Measurements from ENCODE around the gene SCPEP1. TPM values are rescaled to one million over a fixed set of nuclear protein-coding genes. Genes with fewer than 3 reads are reported as not detected.
A peak's percentile ranks its signal among the peaks of the same experiment; 100 is the strongest.

SCPEP1 gene
- total and polyA plus RNA-seq, 2 of the 13 experiments (the other 11 are each of a cell fraction or from before 2014, with no cell fraction given), result 24.3 to 27.3 TPM

GRCh38 chr17:56960596-56961538 lies 17.1 kb upstream of the SCPEP1 start, which contains the start of gene COIL (continued):
- TF ChIP-seq ZNF569 (CRISPR knock-in tag; IDR thresholded peaks at IDR 0.05; ENCODE audit: borderline replicate concordance) (peak; percentile 85; the same call in 1 of the 2 replicates), ZNF546 (CRISPR knock-in tag; conservative IDR thresholded peaks at IDR 0.05) (no peak; the same call in 1 of the 2 replicates), GABPA (IDR thresholded peaks at IDR 0.05; ENCODE audit: low read depth, low read length) (peak; percentile 11; the same call in 1 of the 2 replicates), GABPA (CRISPR knock-in tag; IDR thresholded peaks at IDR 0.05; ENCODE audit: low read depth) (peak; percentile 77), FUBP1 (CRISPR knock-in tag; IDR thresholded peaks at IDR 0.05; ENCODE audit: borderline replicate concordance) (no peak), PAWR (CRISPR knock-in tag; IDR thresholded peaks at IDR 0.05; ENCODE audit: borderline replicate concordance) (no peak), NR2C2 (CRISPR knock-in tag; IDR thresholded peaks at IDR 0.05; ENCODE audit: borderline replicate concordance) (peak; percentile 62), ZKSCAN8 (CRISPR knock-in tag; IDR thresholded peaks at IDR 0.05; ENCODE audit: borderline replicate concordance) (peak; percentile 94), ZFY (CRISPR knock-in tag; IDR thresholded peaks at IDR 0.05) (peak; percentile 95), XRCC5 (optimal IDR thresholded peaks at IDR 0.05; ENCODE audit: low read length) (peak; percentile 99), ZNF724P (CRISPR knock-in tag; IDR thresholded peaks at IDR 0.05; ENCODE audit: borderline replicate concordance) (peak; percentile 92; the same call in 1 of the 2 replicates), ZNF367 (CRISPR knock-in tag; IDR thresholded peaks at IDR 0.05; ENCODE audit: borderline replicate concordance) (0 out of 2 replicates have a peak, but pooled peaks have one; percentile 58), NCOR1 (IDR thresholded peaks at IDR 0.05; ENCODE audit: borderline replicate concordance, low read length) (no peak), MEF2D (CRISPR knock-in tag; IDR thresholded peaks at IDR 0.05) (0 out of 2 replicates have a peak, but pooled peaks have one; percentile 45), FLYWCH1 (CRISPR knock-in tag; IDR thresholded peaks at IDR 0.05) (no peak), ZNF850 (CRISPR knock-in tag; conservative IDR thresholded peaks at IDR 0.05) (0 out of 2 replicates have a peak, but pooled peaks have one; percentile 46), BRD4 (CRISPR knock-in tag; IDR thresholded peaks at IDR 0.05) (0 out of 2 replicates have a peak, but pooled peaks have one; percentile 77), LBX2 (CRISPR knock-in tag; IDR thresholded peaks at IDR 0.05; ENCODE audit: borderline replicate concordance) (peak; percentile 70; the same call in 1 of the 2 replicates), THAP11 (CRISPR knock-in tag; IDR thresholded peaks at IDR 0.05) (peak; percentile 90), ZNF709 (CRISPR knock-in tag; IDR thresholded peaks at IDR 0.05) (peak; percentile 60), HNRNPLL (IDR thresholded peaks at IDR 0.05; ENCODE audit: low read depth, low read length, poor library complexity, severe bottlenecking) (peak; percentile 77), BATF2 (CRISPR knock-in tag; IDR thresholded peaks at IDR 0.05) (peak; percentile 61; the same call in 1 of the 2 replicates), KLF16 (CRISPR knock-in tag; IDR thresholded peaks at IDR 0.05) (peak in 1 of 2 experiments; percentile 94; a peak in 1 of 4 replicates), ZNF781 (CRISPR knock-in tag; IDR thresholded peaks at IDR 0.05; ENCODE audit: borderline replicate concordance, not compliant biosample characterization) (peak; percentile 90), ZSCAN29 (CRISPR knock-in tag; conservative IDR thresholded peaks at IDR 0.05) (peak; percentile 54; the same call in 1 of the 2 replicates), ZNF101 (CRISPR knock-in tag; IDR thresholded peaks at IDR 0.05; ENCODE audit: borderline replicate concordance, low read depth) (no peak), RAD51 (IDR thresholded peaks at IDR 0.05; ENCODE audit: borderline replicate concordance) (no peak)
